GM12878 (cell line): Measurements from ENCODE around the gene FCGR3B. TPM values are rescaled to one million over a fixed set of nuclear protein-coding genes. Genes with fewer than 3 reads are reported as not detected.
A peak's percentile ranks its signal among the peaks of the same experiment; 100 is the strongest.
"Not testable (repeated sequence)": the region's sequence is repeated elsewhere in the genome, so short reads cannot be mapped to it uniquely, and the experiment has no call there.

Experiments
- ATAC-seq: fragments of 200-7000 bp; cut with Tn5 transposase; 3 replicates; pipeline ENCODE4 v1.9.1; 2020; ENCODE audit warnings: mild to moderate bottlenecking, moderate library complexity
- BruUV-seq: library from RNA; stranded (reverse); fragments of 400-500 nt; replicated peaks from 2 replicates; lab custom pipeline; 2021; lab: Mats Ljungman, UMichigan
- CTCF ChIA-PET: fragments of 300-600 bp; sonication (Branson Sonifier 250); formaldehyde crosslinking; extraction: SDS; loops from one replicate; lab custom pipeline; 2021; ENCODE audit warnings: inconsistent platforms; lab: Yijun Ruan, JAX
- POLR2A ChIA-PET: fragments of 350-600 bp; formaldehyde crosslinking; extraction: SDS; loops from one replicate; lab custom pipeline; 2021; ENCODE audit warnings: inconsistent platforms; lab: Charles Lee
- RAD21 ChIA-PET: fragments of 300-600 bp; sonication (Branson Sonifier 250); formaldehyde crosslinking; loops from one replicate; lab custom pipeline; 2023; ENCODE audit warnings: antibody characterized with exemption; ENCODE audit not compliant: unreplicated experiment; lab: Charles Lee
- SMC1A ChIA-PET: fragments of 300-600 bp; sonication (Branson Sonifier 250); formaldehyde crosslinking; loops from one replicate; lab custom pipeline; 2023; ENCODE audit not compliant: unreplicated experiment, uncharacterized antibody; lab: Charles Lee
- DNase-seq: peaks from one replicate; pipeline ENCODE4 v3.0.0-alpha.2; 2011; ENCODE audit warnings: low read depth, low spot score
- FAIRE-seq: peaks from 3 replicates; lab custom pipeline; 2011; peaks lifted over from hg19 to GRCh38; lab: Jason Lieb, UNC
- H2AFZ ChIP-seq: 2 replicates; pipeline ENCODE4 v1.6.0; 2011; ENCODE audit warnings: low read depth, low read length, control low read depth; ENCODE audit not compliant: control insufficient read depth
- H3K27ac ChIP-seq: 2 replicates; pipeline ENCODE4 v1.5.1; 2011; ENCODE audit warnings: control low read depth; ENCODE audit not compliant: control insufficient read depth, insufficient read depth
- H3K27me3 ChIP-seq, 2 experiments: replicated peaks in 1 of 2; 2 replicates each; pipeline versions ENCODE4 v1.6.0 to v1.6.1; 2011; ENCODE audit warnings: low read length in 1 of 2; ENCODE audit not compliant: control insufficient read depth in 2 of 2, insufficient read depth in 2 of 2
- H3K36me3 ChIP-seq, 2 experiments: 2 replicates each; pipeline ENCODE4 v1.5.1; 2011; ENCODE audit warnings: low read length in 1 of 2; ENCODE audit not compliant: control insufficient read depth in 2 of 2, insufficient read depth in 2 of 2
- H3K4me1 ChIP-seq: 2 replicates; pipeline ENCODE4 v1.6.1; 2011; ENCODE audit warnings: mild to moderate bottlenecking, low read length, moderate library complexity, mixed read lengths; ENCODE audit not compliant: control insufficient read depth, insufficient read depth
- H3K4me2 ChIP-seq: 2 replicates; pipeline ENCODE4 v1.6.0; 2011; ENCODE audit warnings: control low read depth; ENCODE audit not compliant: control insufficient read depth, insufficient read depth
- H3K4me3 ChIP-seq: fragments of 200-600 bp; sonication (generic); 2 replicates; pipeline ENCODE4 v1.5.1; 2016
- H3K79me2 ChIP-seq: 2 replicates; pipeline ENCODE4 v1.6.0; 2011; ENCODE audit warnings: low read length; ENCODE audit not compliant: control insufficient read depth, insufficient read depth
- H3K9ac ChIP-seq: 2 replicates; pipeline ENCODE4 v1.8.0; 2011; ENCODE audit warnings: low read length, control low read depth, mixed read lengths; ENCODE audit not compliant: control insufficient read depth, insufficient read depth
- H3K9me3 ChIP-seq: replicated peaks from 3 replicates; pipeline ENCODE4 v1.5.1; 2011; ENCODE audit warnings: mild to moderate bottlenecking, low read length; ENCODE audit not compliant: control insufficient read depth, insufficient read depth
- H4K20me1 ChIP-seq: 2 replicates; pipeline ENCODE4 v1.6.0; 2011; ENCODE audit not compliant: control insufficient read depth, insufficient read depth
- WGBS: methylation state at CpG from one replicate; pipeline ENCODE4 v1.1.6; 2016; ENCODE audit warnings: low lambda C conversion rate; ENCODE audit not compliant: insufficient replicate concordance, insufficient coverage; ENCODE audit errors: missing lambda C conversion rate; 5-methylcytosine and 5-hydroxymethylcytosine counted together
- in situ Hi-C: fragments of 300-500 bp; cut with MboI; formaldehyde crosslinking; loops from 9 replicates; pipeline ENCODE4 v1.14.3; 2018; ENCODE audit warnings: mixed read lengths
- intact Hi-C: fragments of 100-400 bp; cut with micrococcal nuclease; formaldehyde crosslinking; loops from one replicate; pipeline ENCODE4 v1.14.2; 2022; ENCODE audit not compliant: unreplicated experiment
- polyA plus RNA-seq, 11 experiments: library from polyadenylated mRNA; depleted of rRNA in 4 of 11; unstranded in 6 of 11; stranded (reverse) in 5 of 11; fragments of >200 nt; fragmentation: Nextera tagmentation in 4 of 11; fragmentation: Illumina TruSeq in 1 of 11; extraction: Ambion mirVana in 4 of 11; extraction: Trizol in 1 of 11; gene quantifications; 1 replicate in 1 of 11; 2 replicates in 10 of 11; pipeline versions ENCODE4 v1.2.1 to v1.2.3, GENCODE V29; 2011 to 2016; ENCODE audit warnings: inconsistent platforms in 2 of 11, missing spikeins in 2 of 11, low read depth in 1 of 11
- total RNA-seq, 4 experiments: library from RNA; depleted of rRNA in 3 of 4; stranded (reverse); fragments of >200 nt in 3 of 4; fragmentation: Illumina TruSeq in 1 of 4; extraction: Trizol in 1 of 4; gene quantifications; 2 replicates each; pipeline versions ENCODE4 v1.2.1 to v1.2.3, GENCODE V29; 2013 to 2021

FCGR3B gene
- total and polyA plus RNA-seq, 10 of the 15 experiments (the other 5 are each of a cell fraction or from before 2014, with no cell fraction given): not detected

DNA sequence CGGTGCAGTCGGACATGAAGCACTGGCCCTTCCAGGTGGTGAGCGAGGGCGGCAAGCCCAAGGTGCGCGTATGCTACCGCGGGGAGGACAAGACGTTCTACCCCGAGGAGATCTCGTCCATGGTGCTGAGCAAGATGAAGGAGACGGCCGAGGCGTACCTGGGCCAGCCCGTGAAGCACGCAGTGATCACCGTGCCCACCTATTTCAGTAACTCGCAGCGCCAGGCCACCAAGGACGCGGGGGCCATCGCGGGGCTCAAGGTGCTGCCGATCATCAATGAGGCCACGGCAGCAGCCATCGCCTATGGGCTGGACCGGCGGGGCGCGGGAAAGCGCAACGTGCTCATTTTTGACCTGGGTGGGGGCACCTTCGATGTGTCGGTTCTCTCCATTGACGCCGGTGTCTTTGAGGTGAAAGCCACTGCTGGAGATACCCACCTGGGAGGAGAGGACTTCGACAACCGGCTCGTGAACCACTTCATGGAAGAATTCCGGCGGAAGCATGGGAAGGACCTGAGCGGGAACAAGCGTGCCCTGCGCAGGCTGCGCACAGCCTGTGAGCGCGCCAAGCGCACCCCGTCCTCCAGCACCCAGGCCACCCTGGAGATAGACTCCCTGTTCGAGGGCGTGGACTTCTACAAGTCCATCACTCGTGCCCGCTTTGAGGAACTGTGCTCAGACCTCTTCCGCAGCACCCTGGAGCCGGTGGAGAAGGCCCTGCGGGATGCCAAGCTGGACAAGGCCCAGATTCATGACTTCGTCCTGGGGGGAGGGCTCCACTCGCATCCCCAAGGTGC lies 24.2 kb downstream of the FCGR3B start:
- intact Hi-C loops: not testable (repeated sequence)
- WGBS: 94% methylated on average over 42 of the region's 58 CpGs

GRCh38 chr1:161605762-161606540 lies 25.0 kb downstream of the FCGR3B start:
- H3K27me3 ChIP-seq, BruUV-seq, FAIRE-seq, H3K9me3 ChIP-seq, H3K4me1 ChIP-seq, H3K4me2 ChIP-seq, H2AFZ ChIP-seq, H3K9ac ChIP-seq, SMC1A ChIA-PET, RAD21 ChIA-PET, DNase-seq, CTCF ChIA-PET, H4K20me1 ChIP-seq, in situ Hi-C loops, H3K36me3 ChIP-seq, H3K27ac ChIP-seq, H3K79me2 ChIP-seq, intact Hi-C loops, H3K4me3 ChIP-seq: not testable (repeated sequence)
- 79% methylated on average over 18 of the region's 78 CpGs for WGBS
- ATAC-seq: peak; percentile 67
- POLR2A ChIA-PET: interaction anchor here (0.5 kb wide), 1 partner anchor 109 kb away, joined by 3 read pairs; no protein-coding TSS in a partner anchor

More for the DNA sequence above, 24.2 kb downstream of the FCGR3B start:
- in situ Hi-C loops, POLR2A ChIA-PET, H3K4me2 ChIP-seq, H3K4me1 ChIP-seq, H4K20me1 ChIP-seq, BruUV-seq, SMC1A ChIA-PET, H2AFZ ChIP-seq, H3K9ac ChIP-seq, H3K36me3 ChIP-seq, H3K4me3 ChIP-seq, H3K9me3 ChIP-seq, H3K27ac ChIP-seq, RAD21 ChIA-PET, DNase-seq, H3K27me3 ChIP-seq, CTCF ChIA-PET, FAIRE-seq, H3K79me2 ChIP-seq: not testable (repeated sequence)
- ATAC-seq: peak; percentile 23; the same call in 2 of the 3 replicates

GRCh38 chr1:161605024-161605423 lies 26.0 kb downstream of the FCGR3B start:
- intact Hi-C loops, H3K9ac ChIP-seq, ATAC-seq, FAIRE-seq, POLR2A ChIA-PET, H4K20me1 ChIP-seq, H3K27me3 ChIP-seq, H2AFZ ChIP-seq, CTCF ChIA-PET, in situ Hi-C loops, H3K9me3 ChIP-seq, SMC1A ChIA-PET, H3K4me1 ChIP-seq, H3K4me2 ChIP-seq, DNase-seq, H3K79me2 ChIP-seq, RAD21 ChIA-PET, H3K4me3 ChIP-seq, H3K27ac ChIP-seq, BruUV-seq, H3K36me3 ChIP-seq: not testable (repeated sequence)
- WGBS: 85% methylated on average over 12 of the region's 12 CpGs
